Placental pericyte (primary cell): Measurements from ENCODE around the gene GBP4. TPM values are rescaled to one million over a fixed set of nuclear protein-coding genes. Genes with fewer than 3 reads are reported as not detected.

Experiments used
- total RNA-seq: library from RNA; depleted of rRNA; stranded (reverse); fragments of >200 nt; gene quantifications from 2 replicates; pipeline ENCODE4 v1.2.3, GENCODE V29; 2012

GBP4 gene, protein sequence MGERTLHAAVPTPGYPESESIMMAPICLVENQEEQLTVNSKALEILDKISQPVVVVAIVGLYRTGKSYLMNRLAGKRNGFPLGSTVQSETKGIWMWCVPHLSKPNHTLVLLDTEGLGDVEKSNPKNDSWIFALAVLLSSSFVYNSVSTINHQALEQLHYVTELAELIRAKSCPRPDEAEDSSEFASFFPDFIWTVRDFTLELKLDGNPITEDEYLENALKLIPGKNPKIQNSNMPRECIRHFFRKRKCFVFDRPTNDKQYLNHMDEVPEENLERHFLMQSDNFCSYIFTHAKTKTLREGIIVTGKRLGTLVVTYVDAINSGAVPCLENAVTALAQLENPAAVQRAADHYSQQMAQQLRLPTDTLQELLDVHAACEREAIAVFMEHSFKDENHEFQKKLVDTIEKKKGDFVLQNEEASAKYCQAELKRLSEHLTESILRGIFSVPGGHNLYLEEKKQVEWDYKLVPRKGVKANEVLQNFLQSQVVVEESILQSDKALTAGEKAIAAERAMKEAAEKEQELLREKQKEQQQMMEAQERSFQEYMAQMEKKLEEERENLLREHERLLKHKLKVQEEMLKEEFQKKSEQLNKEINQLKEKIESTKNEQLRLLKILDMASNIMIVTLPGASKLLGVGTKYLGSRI
- total RNA-seq: 2.0 and 3.4 TPM in 2 replicates

DNA sequence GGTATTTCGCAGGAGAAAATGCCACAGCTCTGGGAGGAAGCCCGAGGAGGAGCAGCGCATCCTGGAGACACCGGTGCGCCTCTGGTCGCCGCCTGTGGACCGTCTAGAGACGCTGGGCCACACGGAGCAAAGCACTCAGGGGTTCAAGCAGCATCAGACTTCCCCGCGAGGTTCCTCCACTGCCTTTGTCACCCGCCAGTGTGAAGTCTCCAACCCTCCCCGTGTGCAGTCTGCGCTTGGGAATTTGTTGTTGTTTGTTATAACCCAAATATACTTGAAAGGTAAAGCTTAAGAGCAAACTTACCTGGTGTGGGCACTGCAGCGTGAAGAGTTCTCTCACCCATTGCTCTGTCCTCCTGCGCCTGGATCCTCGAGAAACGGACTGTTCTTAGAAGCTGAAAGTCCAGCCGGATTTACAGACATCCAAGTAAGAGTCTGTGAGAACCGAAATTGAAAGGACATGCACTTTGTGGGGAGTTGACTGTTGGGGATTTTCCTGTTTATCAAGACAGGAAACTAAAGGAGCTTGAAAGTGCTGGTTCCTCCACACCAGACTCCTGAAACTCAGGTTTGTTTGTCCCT lies at the start of gene GBP4:
Gene GBP4, minus strand, starts transcription at position 452 of the 582 bp plus-strand sequence. Its CDS starts 108 bp downstream, at position 344.

DNA sequence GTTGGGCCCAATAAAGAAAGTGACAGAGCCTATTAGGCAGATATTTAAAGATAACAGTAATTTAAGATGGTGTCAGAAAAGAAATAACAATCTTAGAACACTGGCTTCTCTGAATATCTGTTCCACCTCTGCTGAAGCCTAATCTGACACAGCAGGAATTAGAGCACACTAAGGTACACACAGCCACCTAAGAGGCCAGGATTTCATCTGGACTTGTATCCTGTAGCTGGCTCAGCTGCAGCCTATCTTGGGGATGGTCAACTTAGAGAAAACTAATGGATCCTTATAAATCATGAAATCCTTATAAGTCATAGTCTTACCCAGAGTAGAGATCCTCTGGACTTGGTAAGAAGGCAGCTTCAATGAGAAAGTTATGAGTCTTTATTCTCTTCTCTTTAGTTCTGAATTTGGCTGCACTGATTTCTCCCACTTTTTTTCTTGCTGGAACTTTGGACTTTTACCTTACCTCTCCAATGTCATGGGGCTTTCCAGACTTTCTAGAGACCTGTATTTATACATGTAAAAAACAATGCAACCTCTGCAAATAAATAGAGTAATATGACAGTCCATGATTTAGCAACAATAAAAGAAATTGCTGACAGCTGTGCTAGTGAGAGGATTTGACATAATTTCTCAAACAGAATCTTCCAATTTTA lies 23.0 kb downstream of the GBP4 start, which contains the start of gene GBP7:
Gene GBP7, minus strand, starts transcription at position 403 of the 656 bp plus-strand sequence. CDS start 4,068 bp downstream, outside the sequence.

Other genes with a start within 250 kb of the GBP4 start
- gene KYAT3, start 206.3 kb downstream of the GBP4 start, total RNA-seq: 29.6 and 38.3 TPM in 2 replicates
- gene RBMXL1, start 206.3 kb downstream of the GBP4 start, total RNA-seq: 9.2 and 10.5 TPM in 2 replicates
- 38.3 and 57.4 TPM in 2 replicates for gene GBP3, start 176.1 kb downstream of the GBP4 start, total RNA-seq
- gene GBP1, start 133.7 kb downstream of the GBP4 start, total RNA-seq: 27.8 and 66.4 TPM in 2 replicates
- gene GBP2, start 72.8 kb downstream of the GBP4 start, total RNA-seq: 8.7 and 39.8 TPM in 2 replicates
- gene GBP7, start 22.9 kb downstream of the GBP4 start, total RNA-seq: not detected in 2 replicates
- gene GBP5, start 73.9 kb upstream of the GBP4 start, total RNA-seq: under 0.01 TPM in 1 of 2 replicates, not detected in the other
- gene GBP6, start 165.1 kb upstream of the GBP4 start, total RNA-seq: not detected in 2 replicates